ENCODE results near the gene TMEM154. TPM values are rescaled to one million over a fixed set of nuclear protein-coding genes. Genes with fewer than 3 reads are reported as not detected.

TMEM154 gene
- total RNA-seq, 1 experiment from 2014 or later: 23.3 TPM

- intact Hi-C loops (cut with micrococcal nuclease; ENCODE audit: unreplicated experiment): loop anchor here (10.0 kb wide), 1 partner anchor 68 kb away; no protein-coding TSS in a partner anchor
- Mint-ChIP-seq H3K27ac (ENCODE audit: unreplicated experiment) (peak overlapping the region; percentile 86), H3K36me3 (ENCODE audit: insufficient read depth, unreplicated experiment) (peaks cover 9% of the 10 kb centered on the region), H3K27me3 (ENCODE audit: unreplicated experiment) (no peaks in the 10 kb centered on the region), H3K4me3 (ENCODE audit: low read depth, unreplicated experiment) (peak overlapping the region; percentile 41), H3K9me3 (ENCODE audit: low read depth, unreplicated experiment) (no peaks in the 10 kb centered on the region), H3K4me1 (ENCODE audit: low read depth, unreplicated experiment) (peaks cover 42% of the 10 kb centered on the region)
- no peak for TF ChIP-seq CTCF (IDR thresholded peaks at IDR 0.05; ENCODE audit: unreplicated experiment)
- CTCF ChIA-PET: interaction anchor here (0.7 kb wide), 2 partner anchors 10 to 26 kb away, joined by 3 to 4 read pairs; no protein-coding TSS in a partner anchor
- peak; percentile 9 for DNase-seq
- no TSS peak for BruUV-seq (replicated peaks)
These were observed 107.2 kb downstream of the TMEM154 start for GRCh38 chr4:152572417-152573086.

- no peaks in the 10 kb centered on the region for H3K9me3 Mint-ChIP-seq (ENCODE audit: low read depth, unreplicated experiment)
- intact Hi-C loops (cut with micrococcal nuclease; ENCODE audit: unreplicated experiment): loop anchor here (10.0 kb wide), 1 partner anchor 67 kb away; no protein-coding TSS in a partner anchor
These were observed 108.0 kb downstream of the TMEM154 start for GRCh38 chr4:152571770-152572169.

GRCh38 chr4:152571296-152571695 lies 108.5 kb downstream of the TMEM154 start:
- DNase-seq: no peak
- no TSS peak for BruUV-seq (replicated peaks)
- Mint-ChIP-seq H3K27ac (ENCODE audit: unreplicated experiment) (peak overlapping the region; percentile 24), H3K36me3 (ENCODE audit: insufficient read depth, unreplicated experiment) (peaks cover 9% of the 10 kb centered on the region), H3K27me3 (ENCODE audit: unreplicated experiment) (no peaks in the 10 kb centered on the region), H3K4me3 (ENCODE audit: low read depth, unreplicated experiment) (no peak overlapping the region), H3K4me1 (ENCODE audit: low read depth, unreplicated experiment) (peaks cover 42% of the 10 kb centered on the region), H3K9me3 (ENCODE audit: low read depth, unreplicated experiment) (no peaks in the 10 kb centered on the region)
- CTCF ChIA-PET: no interaction called here
- intact Hi-C loops (cut with micrococcal nuclease; ENCODE audit: unreplicated experiment): loop anchor here (10.0 kb wide), 1 partner anchor 66 kb away; no protein-coding TSS in a partner anchor
- TF ChIP-seq CTCF (IDR thresholded peaks at IDR 0.05; ENCODE audit: unreplicated experiment): no peak

More at GRCh38 chr4:152571770-152572169, 108.0 kb downstream of the TMEM154 start:
- peak overlapping the region; percentile 24 for H3K27ac Mint-ChIP-seq (ENCODE audit: unreplicated experiment)
- BruUV-seq (replicated peaks): no TSS peak
- peaks cover 9% of the 10 kb centered on the region for H3K36me3 Mint-ChIP-seq (ENCODE audit: insufficient read depth, unreplicated experiment)
- H3K27me3 Mint-ChIP-seq (ENCODE audit: unreplicated experiment): no peaks in the 10 kb centered on the region
- peaks cover 42% of the 10 kb centered on the region for H3K4me1 Mint-ChIP-seq (ENCODE audit: low read depth, unreplicated experiment)
- CTCF ChIA-PET: no interaction called here
- no peak for DNase-seq
- no peak for TF ChIP-seq CTCF (IDR thresholded peaks at IDR 0.05; ENCODE audit: unreplicated experiment)
- no peak overlapping the region for H3K4me3 Mint-ChIP-seq (ENCODE audit: low read depth, unreplicated experiment)

Other genes with a start within 250 kb of the TMEM154 start
- gene FBXW7, start 143.9 kb downstream of the TMEM154 start, total RNA-seq (2022): 38.7 and 45.1 TPM in 2 replicates
- 0.78 and 0.92 TPM in 2 replicates for gene TIGD4, start 99.7 kb upstream of the TMEM154 start, total RNA-seq (2022)
- 35.5 and 38.1 TPM in 2 replicates for gene ARFIP1, start 100.0 kb upstream of the TMEM154 start, total RNA-seq (2022)

All from Calu3 (cell line).